SK-MEL-5 (cell line): ENCODE results near the gene ANKZF1. TPM values are rescaled to one million over a fixed set of nuclear protein-coding genes. Genes with fewer than 3 reads are reported as not detected.

ENCODE experiments used
- DNase-seq: peaks from one replicate; pipeline ENCODE4 v3.0.0-alpha.2; 2016; ENCODE audit warnings: low read depth, low spot score
- in situ Hi-C: cut with HindIII; loops from 2 replicates; pipeline ENCODE4 v1.10.0; 2016; ENCODE audit warnings: low sequenced_read_pairs, high pct_unique_total_duplicates, low pct_unique_long_range_greater_than_20kb
- total RNA-seq: library from RNA; depleted of rRNA; stranded (reverse); fragments of >200 nt; shearing (Covaris generic); gene quantifications from 2 replicates; pipeline ENCODE4 v1.2.3, GENCODE V29; 2014

ANKZF1 gene
- total RNA-seq, 1 experiment from 2014 or later, result 43.5 TPM

GRCh38 chr2:219205981-219206327 is 23.7 kb upstream of the ANKZF1 start:
- in situ Hi-C loops, result no loop called here
- DNase-seq, result no peak

GRCh38 chr2:219206328-219207133 is 23.1 kb upstream of the ANKZF1 start, which contains the start of gene ZFAND2B:
TSS of gene ZFAND2B (plus strand) at chr2:219206782. CDS start at chr2:219206988, 206 bp downstream.
- in situ Hi-C loops, result no loop called here

GRCh38 chr2:219207134-219207883 is 22.3 kb upstream of the ANKZF1 start:
- DNase-seq, result no peak
- in situ Hi-C loops, result no loop called here

More at GRCh38 chr2:219206328-219207133, 23.1 kb upstream of the ANKZF1 start, which contains the start of gene ZFAND2B:
- DNase-seq, result peak; percentile 91

- DNase-seq, result peak; percentile 22
- in situ Hi-C loops, result no loop called here
These were observed 21.5 kb upstream of the ANKZF1 start for GRCh38 chr2:219207884-219208740.

GRCh38 chr2:219209236-219210195 is 20.1 kb upstream of the ANKZF1 start:
- in situ Hi-C loops, result no loop called here

GRCh38 chr2:219210196-219210885 is 19.3 kb upstream of the ANKZF1 start:
- no peak for DNase-seq

More at GRCh38 chr2:219209236-219210195, 20.1 kb upstream of the ANKZF1 start:
- DNase-seq, result no peak

GRCh38 chr2:219210886-219211362 is 18.7 kb upstream of the ANKZF1 start:
- in situ Hi-C loops, result no loop called here
- DNase-seq, result no peak

More at GRCh38 chr2:219210196-219210885, 19.3 kb upstream of the ANKZF1 start:
- in situ Hi-C loops, result no loop called here

GRCh38 chr2:219213026-219213415 is 16.6 kb upstream of the ANKZF1 start:
- in situ Hi-C loops, result no loop called here
- no peak for DNase-seq

GRCh38 chr2:219213486-219214071 is 16.0 kb upstream of the ANKZF1 start:
- in situ Hi-C loops, result no loop called here
- DNase-seq, result no peak

GRCh38 chr2:219214141-219214540 is 15.5 kb upstream of the ANKZF1 start:
- no peak for DNase-seq
- in situ Hi-C loops, result no loop called here

- in situ Hi-C loops, result no loop called here
- DNase-seq, result no peak
These were observed 14.8 kb upstream of the ANKZF1 start for GRCh38 chr2:219214786-219215185.

- no peak for DNase-seq
- in situ Hi-C loops, result no loop called here
These were observed 13.6 kb upstream of the ANKZF1 start for GRCh38 chr2:219215871-219216534.

GRCh38 chr2:219216535-219216915 is 13.1 kb upstream of the ANKZF1 start:
- in situ Hi-C loops, result no loop called here
- DNase-seq, result no peak

GRCh38 chr2:219218217-219218731 is 11.3 kb upstream of the ANKZF1 start:
- peak; percentile 56 for DNase-seq
- in situ Hi-C loops, result no loop called here
